Measurements from ENCODE around the gene FGF14.

- TF ChIP-seq POLR2A (IDR thresholded peaks at IDR 0.05) = no peak
- TF ChIP-seq CTCF (IDR thresholded peaks at IDR 0.05) = no peak
These were observed 5.9 kb downstream of the FGF14 start for GRCh38 chr13:102395939-102396338.
